GM18873 (cell line): ENCODE measurements around the gene HHIP.

Source experiments
- ATAC-seq: cut with Tn5 transposase; IDR thresholded peaks from one replicate; pipeline ENCODE4 v1.9.1; 2021; ENCODE audit warnings: mild to moderate bottlenecking, moderate library complexity, moderate number of reproducible peaks; ENCODE audit not compliant: unreplicated experiment, low FRiP score

Gene HHIP, protein sequence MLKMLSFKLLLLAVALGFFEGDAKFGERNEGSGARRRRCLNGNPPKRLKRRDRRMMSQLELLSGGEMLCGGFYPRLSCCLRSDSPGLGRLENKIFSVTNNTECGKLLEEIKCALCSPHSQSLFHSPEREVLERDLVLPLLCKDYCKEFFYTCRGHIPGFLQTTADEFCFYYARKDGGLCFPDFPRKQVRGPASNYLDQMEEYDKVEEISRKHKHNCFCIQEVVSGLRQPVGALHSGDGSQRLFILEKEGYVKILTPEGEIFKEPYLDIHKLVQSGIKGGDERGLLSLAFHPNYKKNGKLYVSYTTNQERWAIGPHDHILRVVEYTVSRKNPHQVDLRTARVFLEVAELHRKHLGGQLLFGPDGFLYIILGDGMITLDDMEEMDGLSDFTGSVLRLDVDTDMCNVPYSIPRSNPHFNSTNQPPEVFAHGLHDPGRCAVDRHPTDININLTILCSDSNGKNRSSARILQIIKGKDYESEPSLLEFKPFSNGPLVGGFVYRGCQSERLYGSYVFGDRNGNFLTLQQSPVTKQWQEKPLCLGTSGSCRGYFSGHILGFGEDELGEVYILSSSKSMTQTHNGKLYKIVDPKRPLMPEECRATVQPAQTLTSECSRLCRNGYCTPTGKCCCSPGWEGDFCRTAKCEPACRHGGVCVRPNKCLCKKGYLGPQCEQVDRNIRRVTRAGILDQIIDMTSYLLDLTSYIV

GRCh38 chr4:144645631-144646522, at the start of gene HHIP:
TSS of gene HHIP (plus strand) at chr4:144646156. CDS start at chr4:144646676, 520 bp downstream.
- peak; percentile 41 for ATAC-seq

- ATAC-seq, result no peak
Measured at GRCh38 chr4:144597171-144597570, 48.8 kb upstream of the HHIP start.

GRCh38 chr4:144599621-144600020, 46.3 kb upstream of the HHIP start:
- no peak for ATAC-seq

DNA sequence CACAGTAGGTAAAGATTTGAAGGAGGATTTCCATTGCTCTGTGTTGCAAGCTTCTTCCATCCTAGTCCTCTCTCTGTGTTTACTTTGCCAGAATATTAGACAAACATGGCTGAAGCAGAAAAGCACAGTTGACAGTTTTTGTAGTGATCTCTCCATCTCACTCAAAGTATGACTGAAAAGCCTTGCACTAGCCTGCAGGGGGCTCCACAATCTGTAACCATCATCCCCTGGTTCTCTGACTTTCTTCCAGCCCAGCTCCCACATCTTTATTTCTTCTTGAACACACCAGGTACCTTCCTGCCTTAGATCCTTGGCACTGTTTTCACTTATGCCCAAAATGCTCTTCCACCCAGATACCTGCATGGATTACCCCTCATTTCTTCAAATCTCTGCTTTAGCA, 34.1 kb upstream of the HHIP start:
- no peak for ATAC-seq

DNA sequence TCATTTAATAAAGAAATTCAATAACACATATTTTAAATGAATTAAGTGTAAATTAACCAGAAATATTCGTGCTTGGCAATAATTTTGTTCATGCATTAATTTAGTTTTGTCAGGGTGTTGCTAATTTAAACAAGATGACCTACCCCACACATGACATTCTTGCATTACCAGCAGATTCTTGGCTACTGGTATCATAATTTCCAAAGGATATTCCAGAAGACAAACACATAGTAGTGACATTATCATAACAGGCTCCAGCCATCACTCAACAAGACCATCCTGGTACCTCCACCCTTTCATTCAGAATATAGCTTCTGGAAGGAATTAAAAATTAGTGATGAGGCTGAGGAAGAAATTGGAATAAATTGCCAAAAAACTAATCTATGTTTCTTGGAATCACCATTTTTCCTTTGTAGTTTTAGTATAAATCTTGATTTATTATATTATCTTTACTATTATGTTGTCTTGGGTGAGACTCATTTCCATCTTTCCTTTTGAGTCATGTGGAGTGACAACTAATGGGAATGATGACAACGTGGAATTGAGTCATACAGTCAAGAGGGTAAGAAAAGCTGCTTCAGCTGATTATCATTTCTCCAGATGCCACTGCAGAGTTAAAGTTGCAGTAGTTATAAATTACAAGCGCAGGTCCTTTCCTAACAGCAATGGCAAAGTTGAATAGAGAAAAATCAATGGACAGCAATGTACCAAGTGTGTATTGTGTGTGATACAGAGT, 30.9 kb upstream of the HHIP start:
- ATAC-seq, result no peak

DNA sequence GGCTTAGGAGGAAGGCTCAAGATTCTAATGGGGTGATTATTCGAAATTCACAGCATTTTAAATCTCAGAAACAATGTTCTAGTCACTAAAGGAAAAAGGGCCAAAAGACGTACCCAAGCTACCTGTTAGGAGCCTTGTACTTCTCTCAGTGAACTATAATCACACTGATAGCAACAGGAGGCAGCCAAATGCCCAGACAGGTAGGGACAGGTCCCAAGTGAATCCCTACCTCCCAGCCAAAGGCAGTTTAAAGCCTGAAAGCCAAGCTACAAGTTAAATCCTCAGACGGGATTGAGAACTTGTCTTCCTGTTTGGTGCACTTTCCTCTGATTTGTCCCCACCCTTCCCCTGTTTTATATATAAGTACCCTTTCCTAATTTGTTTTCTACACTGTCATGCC, 24.3 kb upstream of the HHIP start:
- ATAC-seq, result no peak

- ATAC-seq, result no peak
Measured at GRCh38 chr4:144627663-144628076, 18.3 kb upstream of the HHIP start.

DNA sequence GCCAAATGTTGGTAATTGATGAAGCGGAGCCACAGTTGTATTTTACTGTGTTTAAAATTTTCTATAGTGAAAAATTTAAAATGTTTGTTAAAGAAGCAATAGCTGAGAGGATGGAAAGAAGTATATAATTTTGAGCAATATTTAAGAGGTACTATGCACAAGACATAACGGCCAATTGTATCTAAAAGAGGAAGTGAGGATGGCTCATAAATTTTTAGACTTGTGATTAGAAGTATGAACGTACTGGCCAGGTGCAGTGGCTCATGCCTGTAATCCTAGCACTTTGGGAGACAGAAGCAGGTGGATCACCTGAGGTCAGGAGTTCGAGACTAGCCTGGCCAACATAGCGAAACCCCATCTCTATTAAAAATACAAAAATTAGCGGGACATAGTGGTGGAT, 12.7 kb upstream of the HHIP start:
- no peak for ATAC-seq

DNA sequence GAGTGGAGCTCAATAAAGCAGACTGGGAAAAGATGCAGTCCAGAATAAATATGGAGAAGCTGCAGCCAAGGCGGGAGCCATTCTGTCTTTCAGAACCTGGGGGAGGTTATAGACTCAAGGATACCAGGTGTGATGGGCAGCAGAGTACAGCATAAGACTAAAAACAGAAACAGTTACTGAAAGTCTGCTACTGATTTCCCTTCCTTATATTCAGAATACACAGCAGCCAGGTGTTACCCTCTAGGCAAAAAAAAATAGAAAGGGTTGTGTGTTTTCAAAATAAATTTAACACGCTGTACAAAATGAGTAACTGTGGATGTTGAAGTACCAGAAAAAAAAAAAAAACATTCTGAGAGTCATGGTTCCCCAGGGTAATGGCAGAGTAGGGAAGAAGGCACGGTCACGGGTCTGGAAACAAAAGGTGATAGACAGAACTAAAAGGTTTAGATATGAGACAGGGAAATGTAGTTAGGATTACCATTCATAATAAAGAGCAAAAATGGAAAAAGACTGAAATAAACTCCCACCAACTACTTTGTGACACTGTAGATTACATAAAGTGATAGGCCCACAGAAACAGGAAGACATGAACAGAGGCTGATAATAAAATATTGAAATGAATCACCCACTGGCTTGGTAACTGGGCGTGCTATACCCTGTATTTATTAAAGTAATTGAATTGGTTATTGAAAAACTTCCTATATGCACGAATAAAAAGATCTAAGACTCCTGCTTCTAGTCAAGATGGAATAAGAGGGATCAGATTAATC, 10.8 kb upstream of the HHIP start:
- ATAC-seq, result peak; percentile 99

DNA sequence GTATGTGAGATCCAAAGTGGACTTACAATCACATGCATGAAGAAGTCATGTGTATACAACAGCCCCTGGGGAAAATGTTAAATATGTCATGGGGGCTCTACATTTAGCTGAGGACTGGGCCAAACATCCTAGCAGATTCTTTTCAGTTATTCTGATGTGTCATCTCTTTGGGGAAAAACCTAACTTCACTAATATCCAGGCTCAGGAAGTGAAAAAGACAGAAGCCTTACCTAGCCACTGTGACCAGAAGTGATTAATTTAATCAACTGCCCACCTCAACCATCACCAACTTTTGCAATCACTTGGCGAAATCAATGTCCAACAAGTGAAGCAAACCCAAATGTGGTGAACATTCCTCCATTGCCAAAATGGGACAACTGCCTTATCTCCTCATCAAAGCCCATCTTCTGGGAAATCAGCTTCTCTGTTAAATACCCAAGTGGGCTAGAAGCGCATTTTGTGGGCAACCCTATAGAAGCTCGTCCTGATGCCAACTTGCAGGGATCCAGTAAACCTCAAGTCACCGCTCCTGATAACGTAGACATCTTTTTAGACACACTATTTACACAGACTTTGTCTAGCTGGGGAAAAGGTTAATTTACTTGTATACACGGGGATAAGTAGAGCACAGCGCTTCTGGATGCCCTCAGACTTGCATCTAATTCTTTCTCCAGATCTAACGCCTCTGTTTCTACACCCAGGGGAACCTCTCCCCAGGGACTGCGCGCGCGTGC, 1.4 kb upstream of the HHIP start:
- no peak for ATAC-seq

- no peak for ATAC-seq
Measured at GRCh38 chr4:144645102-144645630, 790 bp upstream of the HHIP start.

DNA sequence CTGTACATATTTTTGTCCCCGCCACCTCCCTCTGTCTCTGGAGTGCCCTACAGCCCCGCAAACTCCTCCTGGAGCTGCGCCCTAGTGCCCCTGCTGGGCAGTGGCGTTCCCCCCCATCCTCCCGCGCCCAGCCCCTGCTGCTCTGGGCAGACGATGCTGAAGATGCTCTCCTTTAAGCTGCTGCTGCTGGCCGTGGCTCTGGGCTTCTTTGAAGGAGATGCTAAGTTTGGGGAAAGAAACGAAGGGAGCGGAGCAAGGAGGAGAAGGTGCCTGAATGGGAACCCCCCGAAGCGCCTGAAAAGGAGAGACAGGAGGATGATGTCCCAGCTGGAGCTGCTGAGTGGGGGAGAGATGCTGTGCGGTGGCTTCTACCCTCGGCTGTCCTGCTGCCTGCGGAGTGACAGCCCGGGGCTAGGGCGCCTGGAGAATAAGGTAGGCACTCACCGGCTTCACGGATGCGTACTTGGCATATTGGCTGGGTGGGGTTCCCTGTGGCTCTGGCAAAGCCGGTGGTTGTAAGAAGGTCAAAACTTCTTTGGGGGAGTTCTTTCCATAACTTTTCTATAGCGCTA, 653 bp downstream of the HHIP start:
- no peak for ATAC-seq

DNA sequence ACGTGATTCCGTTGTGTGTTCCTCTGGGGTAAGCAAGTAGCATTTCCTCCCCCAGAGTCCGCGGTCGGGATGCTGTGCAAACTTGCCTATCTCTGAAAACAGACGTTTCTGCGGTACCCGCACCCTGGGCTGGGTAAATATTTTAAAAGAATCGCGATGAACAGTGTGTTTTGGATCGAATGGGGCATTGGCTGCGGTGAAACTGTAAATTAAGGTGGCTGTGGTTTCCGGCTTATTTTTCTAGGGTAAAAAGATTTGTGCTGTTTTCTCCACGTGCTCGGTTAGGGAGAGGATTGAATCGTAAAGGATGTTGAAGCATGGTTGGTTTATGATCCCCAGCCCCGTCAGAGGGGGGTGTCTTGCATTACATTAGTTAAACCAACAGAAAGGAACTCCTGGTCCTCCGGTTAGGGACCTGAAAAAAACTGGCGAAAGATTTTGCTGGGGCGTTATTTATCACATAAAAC, 1.2 kb downstream of the HHIP start:
- ATAC-seq, result no peak

- no peak for ATAC-seq
Measured at GRCh38 chr4:144647590-144647989, 1.6 kb downstream of the HHIP start.

DNA sequence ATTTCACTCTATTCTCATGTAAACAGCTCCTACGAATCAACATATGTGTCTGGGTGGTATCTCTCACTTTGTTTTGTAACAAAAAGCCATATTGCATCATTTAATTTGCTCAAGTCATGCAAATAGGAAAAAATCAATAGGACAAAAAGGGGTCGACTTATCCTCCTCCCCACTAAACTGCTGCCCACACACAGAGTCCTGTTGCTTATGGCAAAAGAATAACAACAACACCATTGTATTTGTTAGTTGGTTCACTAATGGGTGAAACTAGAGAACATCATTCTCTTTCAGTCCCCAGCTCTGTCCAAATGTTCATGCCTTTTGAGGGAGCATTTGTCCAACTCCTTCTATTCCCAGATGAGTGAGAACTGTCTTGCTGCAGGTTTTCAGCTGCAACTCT, 2.1 kb downstream of the HHIP start:
- no peak for ATAC-seq

- no peak for ATAC-seq
Measured at GRCh38 chr4:144649646-144650045, 3.7 kb downstream of the HHIP start.

GRCh38 chr4:144650311-144651005, 4.5 kb downstream of the HHIP start:
- no peak for ATAC-seq
